GM23338 (cell line): ENCODE measurements around the gene ZNF106. TPM values are rescaled to one million over a fixed set of nuclear protein-coding genes. Genes with fewer than 3 reads are reported as not detected.

Source experiments
- ATAC-seq: fragments of 200-7000 bp; cut with Tn5 transposase; 3 replicates; pipeline ENCODE4 v1.9.1; 2020
- DNase-seq: peaks from one replicate; pipeline ENCODE4 v3.0.0-alpha.2; 2015; ENCODE audit warnings: low spot score
- H2AFZ ChIP-seq: fragments of 200-600 bp; sonication (generic); 2 replicates; pipeline ENCODE4 v1.8.0; 2016; ENCODE audit warnings: antibody characterized with exemption, mild to moderate bottlenecking, moderate library complexity
- H3F3A ChIP-seq: fragments of 200-600 bp; sonication (generic); replicated peaks from 2 replicates; pipeline ENCODE4 v1.8.0; 2017; ENCODE audit warnings: antibody characterized with exemption, mixed run types, low read depth
- H3K27ac ChIP-seq: fragments of 200-600 bp; sonication (generic); 2 replicates; pipeline ENCODE4 v1.6.1; 2016; ENCODE audit warnings: low read depth
- H3K27me3 ChIP-seq: fragments of 200-600 bp; sonication (generic); 2 replicates; pipeline ENCODE4 v1.8.0; 2016; ENCODE audit warnings: mild to moderate bottlenecking, mixed run types, moderate library complexity; ENCODE audit not compliant: insufficient read depth
- H3K36me3 ChIP-seq: fragments of 200-600 bp; sonication (generic); 2 replicates; pipeline ENCODE4 v1.8.0; 2016; ENCODE audit warnings: mild to moderate bottlenecking; ENCODE audit not compliant: insufficient read depth
- H3K4me1 ChIP-seq: fragments of 200-600 bp; sonication (generic); 2 replicates; pipeline ENCODE4 v1.8.0; 2016; ENCODE audit warnings: mild to moderate bottlenecking, moderate library complexity; ENCODE audit not compliant: insufficient read depth
- H3K4me2 ChIP-seq: fragments of 200-600 bp; sonication (generic); 2 replicates; pipeline ENCODE4 v1.7.1; 2017; ENCODE audit warnings: mixed run types
- H3K4me3 ChIP-seq: fragments of 200-600 bp; sonication (generic); 2 replicates; pipeline ENCODE4 v1.6.1; 2016; ENCODE audit warnings: mixed run types
- H3K79me2 ChIP-seq: fragments of 200-600 bp; sonication (generic); replicated peaks from 2 replicates; pipeline ENCODE4 v1.8.0; 2017; ENCODE audit warnings: mild to moderate bottlenecking; ENCODE audit not compliant: insufficient read depth
- H3K9me2 ChIP-seq: fragments of 200-600 bp; sonication (generic); 2 replicates; pipeline ENCODE4 v1.8.0; 2017; ENCODE audit not compliant: insufficient read depth
- H4K20me1 ChIP-seq: fragments of 200-600 bp; sonication (generic); replicated peaks from 2 replicates; pipeline ENCODE4 v1.8.0; 2017; ENCODE audit warnings: mild to moderate bottlenecking; ENCODE audit not compliant: insufficient read depth
- H3K27ac Mint-ChIP-seq: 2 replicates; pipeline ENCODE4 v1.8.0; 2020; ENCODE audit warnings: inconsistent platforms, mild to moderate bottlenecking, moderate library complexity, mixed read lengths
- H3K27me3 Mint-ChIP-seq: 3 replicates; pipeline ENCODE4 v1.8.0; 2022; ENCODE audit warnings: low read depth, mild to moderate bottlenecking, moderate library complexity, mixed read lengths, inconsistent platforms; ENCODE audit not compliant: insufficient read depth, poor library complexity
- H3K36me3 Mint-ChIP-seq: 3 replicates; pipeline ENCODE4 v1.8.0; 2021; ENCODE audit warnings: low read depth, mild to moderate bottlenecking, inconsistent platforms, moderate library complexity, mixed read lengths
- H3K4me1 Mint-ChIP-seq: 3 replicates; pipeline ENCODE4 v1.8.0; 2020; ENCODE audit warnings: mild to moderate bottlenecking, inconsistent platforms, mixed read lengths
- H3K4me3 Mint-ChIP-seq: 3 replicates; pipeline ENCODE4 v1.8.0; 2021; ENCODE audit warnings: moderate library complexity, mild to moderate bottlenecking, inconsistent platforms, mixed read lengths
- H3K9me3 Mint-ChIP-seq: 3 replicates; pipeline ENCODE4 v1.8.0; 2020; ENCODE audit warnings: moderate library complexity, mild to moderate bottlenecking, inconsistent platforms, mixed read lengths
- CREB1 ChIP-seq: fragments of 250-450 bp; sonication (Bioruptor Pico); IDR thresholded peaks from 2 replicates; pipeline ENCODE4 v1.5.0; 2020; ENCODE audit warnings: low read depth, mild to moderate bottlenecking, moderate library complexity
- CTCF ChIP-seq, 2 experiments: fragments of 200-600 bp in 1 of 2; sonication (generic) in 1 of 2; conservative IDR thresholded peaks; 2 replicates each; pipeline versions ENCODE4 v1.5.1 to v1.6.1; 2016 to 2017; ENCODE audit warnings: antibody characterized with exemption in 2 of 2, low read depth in 2 of 2, mild to moderate bottlenecking in 2 of 2, moderate library complexity in 1 of 2
- ETS1 ChIP-seq: IDR thresholded peaks from 2 replicates; pipeline ENCODE4 v1.6.1; 2016; ENCODE audit warnings: antibody characterized with exemption
- EZH2 ChIP-seq: fragments of 200-600 bp; sonication (generic); IDR thresholded peaks from one replicate; pipeline ENCODE4 v1.8.0; 2017; ENCODE audit warnings: antibody characterized with exemption, mild to moderate bottlenecking, low read depth; ENCODE audit not compliant: unreplicated experiment
- EZH2phosphoT487 ChIP-seq: fragments of 200-600 bp; sonication (generic); IDR thresholded peaks from one replicate; pipeline ENCODE4 v1.8.1; 2018; ENCODE audit warnings: antibody characterized with exemption; ENCODE audit not compliant: unreplicated experiment
- JUNB ChIP-seq: IDR thresholded peaks from one replicate; pipeline ENCODE4 v1.6.1; 2016; ENCODE audit warnings: antibody characterized with exemption; ENCODE audit not compliant: unreplicated experiment
- NANOG ChIP-seq: IDR thresholded peaks from 2 replicates; pipeline ENCODE4 v1.6.1; 2016; ENCODE audit warnings: antibody characterized with exemption, borderline replicate concordance
- POLR2AphosphoS5 ChIP-seq: IDR thresholded peaks from 2 replicates; pipeline ENCODE4 v1.6.1; 2016; ENCODE audit warnings: antibody characterized with exemption, low read depth
- STAT1 ChIP-seq: IDR thresholded peaks from one replicate; pipeline ENCODE4 v1.6.1; 2016; ENCODE audit warnings: antibody characterized with exemption; ENCODE audit not compliant: unreplicated experiment
- ZNF114 ChIP-seq: fragments of 250-450 bp; sonication (Bioruptor Pico); IDR thresholded peaks from 2 replicates; pipeline ENCODE4 v1.5.0; 2020; ENCODE audit warnings: mild to moderate bottlenecking, moderate library complexity
- ZNF331 ChIP-seq: fragments of 250-450 bp; sonication (Bioruptor Pico); IDR thresholded peaks from 2 replicates; pipeline ENCODE4 v1.5.0; 2020; ENCODE audit warnings: low read depth, mild to moderate bottlenecking, moderate library complexity
- polyA plus RNA-seq: library from polyadenylated mRNA; unstranded; fragments of >200 nt; fragmentation: Nextera tagmentation; extraction: Ambion mirVana; gene quantifications from 2 replicates; pipeline ENCODE4 v1.2.1, GENCODE V29; 2016
- total RNA-seq: library from RNA; depleted of rRNA; stranded (reverse); fragments of >200 nt; shearing (Covaris generic); gene quantifications from 2 replicates; pipeline ENCODE4 v1.2.3, GENCODE V29; 2014
- TF ChIP-seq, protein P1 (sequence below): fragments of 250-450 bp; sonication (Bioruptor Pico); IDR thresholded peaks from 2 replicates; pipeline ENCODE4 v1.5.0; 2020; ENCODE audit warnings: mild to moderate bottlenecking, moderate library complexity
- TF ChIP-seq, protein P2 (sequence below): IDR thresholded peaks from one replicate; pipeline ENCODE4 v1.6.1; 2018; ENCODE audit warnings: antibody characterized with exemption; ENCODE audit not compliant: unreplicated experiment

ZNF106 gene
- total and polyA plus RNA-seq, 2 experiments from 2014 or later: 48.0 to 53.7 TPM

GRCh38 chr15:42367041-42367440, 123.9 kb downstream of the ZNF106 start:
- H3K4me1 Mint-ChIP-seq: peaks cover 14% of the 10 kb centered on the region
- ATAC-seq: no peak

More at GRCh38 chr15:42367041-42367440, 123.9 kb downstream of the ZNF106 start:
- H3K4me2 ChIP-seq: no peak overlapping the region
- no peaks in the 10 kb centered on the region for H3F3A ChIP-seq
- no peaks in the 10 kb centered on the region for H3K79me2 ChIP-seq
- Mint-ChIP-seq H3K4me3 (no peak overlapping the region), H3K9me3 (peaks cover 20% of the 10 kb centered on the region), H3K27ac (no peak overlapping the region), H3K27me3 (peaks cover 6% of the 10 kb centered on the region), H3K36me3 (peaks cover 11% of the 10 kb centered on the region)
- no peaks in the 10 kb centered on the region; the same call in 1 of the 2 replicates for H3K36me3 ChIP-seq
- H4K20me1 ChIP-seq: no peaks in the 10 kb centered on the region
- H3K27ac ChIP-seq: no peak overlapping the region
- peaks cover 31% of the 10 kb centered on the region for H3K9me2 ChIP-seq
- peaks cover 19% of the 10 kb centered on the region for H3K4me1 ChIP-seq
- no peaks in the 10 kb centered on the region for H3K27me3 ChIP-seq
- H3K4me3 ChIP-seq: no peak overlapping the region
- DNase-seq: no peak
- no peak overlapping the region for H2AFZ ChIP-seq
- TF ChIP-seq ZNF331 (no peak), EZH2 (no peak), ETS1 (no peak), STAT1 (no peak), NANOG (no peak), POLR2AphosphoS5 (no peak), JUNB (no peak), ZNF114 (CRISPR knock-in tag) (no peak), CREB1 (CRISPR knock-in tag) (no peak), CTCF (conservative IDR thresholded peaks at IDR 0.05; ENCODE audit: low read depth in 2 of 2) (no peak), EZH2phosphoT487 (no peak)
- TF ChIP-seq, protein P1, sequence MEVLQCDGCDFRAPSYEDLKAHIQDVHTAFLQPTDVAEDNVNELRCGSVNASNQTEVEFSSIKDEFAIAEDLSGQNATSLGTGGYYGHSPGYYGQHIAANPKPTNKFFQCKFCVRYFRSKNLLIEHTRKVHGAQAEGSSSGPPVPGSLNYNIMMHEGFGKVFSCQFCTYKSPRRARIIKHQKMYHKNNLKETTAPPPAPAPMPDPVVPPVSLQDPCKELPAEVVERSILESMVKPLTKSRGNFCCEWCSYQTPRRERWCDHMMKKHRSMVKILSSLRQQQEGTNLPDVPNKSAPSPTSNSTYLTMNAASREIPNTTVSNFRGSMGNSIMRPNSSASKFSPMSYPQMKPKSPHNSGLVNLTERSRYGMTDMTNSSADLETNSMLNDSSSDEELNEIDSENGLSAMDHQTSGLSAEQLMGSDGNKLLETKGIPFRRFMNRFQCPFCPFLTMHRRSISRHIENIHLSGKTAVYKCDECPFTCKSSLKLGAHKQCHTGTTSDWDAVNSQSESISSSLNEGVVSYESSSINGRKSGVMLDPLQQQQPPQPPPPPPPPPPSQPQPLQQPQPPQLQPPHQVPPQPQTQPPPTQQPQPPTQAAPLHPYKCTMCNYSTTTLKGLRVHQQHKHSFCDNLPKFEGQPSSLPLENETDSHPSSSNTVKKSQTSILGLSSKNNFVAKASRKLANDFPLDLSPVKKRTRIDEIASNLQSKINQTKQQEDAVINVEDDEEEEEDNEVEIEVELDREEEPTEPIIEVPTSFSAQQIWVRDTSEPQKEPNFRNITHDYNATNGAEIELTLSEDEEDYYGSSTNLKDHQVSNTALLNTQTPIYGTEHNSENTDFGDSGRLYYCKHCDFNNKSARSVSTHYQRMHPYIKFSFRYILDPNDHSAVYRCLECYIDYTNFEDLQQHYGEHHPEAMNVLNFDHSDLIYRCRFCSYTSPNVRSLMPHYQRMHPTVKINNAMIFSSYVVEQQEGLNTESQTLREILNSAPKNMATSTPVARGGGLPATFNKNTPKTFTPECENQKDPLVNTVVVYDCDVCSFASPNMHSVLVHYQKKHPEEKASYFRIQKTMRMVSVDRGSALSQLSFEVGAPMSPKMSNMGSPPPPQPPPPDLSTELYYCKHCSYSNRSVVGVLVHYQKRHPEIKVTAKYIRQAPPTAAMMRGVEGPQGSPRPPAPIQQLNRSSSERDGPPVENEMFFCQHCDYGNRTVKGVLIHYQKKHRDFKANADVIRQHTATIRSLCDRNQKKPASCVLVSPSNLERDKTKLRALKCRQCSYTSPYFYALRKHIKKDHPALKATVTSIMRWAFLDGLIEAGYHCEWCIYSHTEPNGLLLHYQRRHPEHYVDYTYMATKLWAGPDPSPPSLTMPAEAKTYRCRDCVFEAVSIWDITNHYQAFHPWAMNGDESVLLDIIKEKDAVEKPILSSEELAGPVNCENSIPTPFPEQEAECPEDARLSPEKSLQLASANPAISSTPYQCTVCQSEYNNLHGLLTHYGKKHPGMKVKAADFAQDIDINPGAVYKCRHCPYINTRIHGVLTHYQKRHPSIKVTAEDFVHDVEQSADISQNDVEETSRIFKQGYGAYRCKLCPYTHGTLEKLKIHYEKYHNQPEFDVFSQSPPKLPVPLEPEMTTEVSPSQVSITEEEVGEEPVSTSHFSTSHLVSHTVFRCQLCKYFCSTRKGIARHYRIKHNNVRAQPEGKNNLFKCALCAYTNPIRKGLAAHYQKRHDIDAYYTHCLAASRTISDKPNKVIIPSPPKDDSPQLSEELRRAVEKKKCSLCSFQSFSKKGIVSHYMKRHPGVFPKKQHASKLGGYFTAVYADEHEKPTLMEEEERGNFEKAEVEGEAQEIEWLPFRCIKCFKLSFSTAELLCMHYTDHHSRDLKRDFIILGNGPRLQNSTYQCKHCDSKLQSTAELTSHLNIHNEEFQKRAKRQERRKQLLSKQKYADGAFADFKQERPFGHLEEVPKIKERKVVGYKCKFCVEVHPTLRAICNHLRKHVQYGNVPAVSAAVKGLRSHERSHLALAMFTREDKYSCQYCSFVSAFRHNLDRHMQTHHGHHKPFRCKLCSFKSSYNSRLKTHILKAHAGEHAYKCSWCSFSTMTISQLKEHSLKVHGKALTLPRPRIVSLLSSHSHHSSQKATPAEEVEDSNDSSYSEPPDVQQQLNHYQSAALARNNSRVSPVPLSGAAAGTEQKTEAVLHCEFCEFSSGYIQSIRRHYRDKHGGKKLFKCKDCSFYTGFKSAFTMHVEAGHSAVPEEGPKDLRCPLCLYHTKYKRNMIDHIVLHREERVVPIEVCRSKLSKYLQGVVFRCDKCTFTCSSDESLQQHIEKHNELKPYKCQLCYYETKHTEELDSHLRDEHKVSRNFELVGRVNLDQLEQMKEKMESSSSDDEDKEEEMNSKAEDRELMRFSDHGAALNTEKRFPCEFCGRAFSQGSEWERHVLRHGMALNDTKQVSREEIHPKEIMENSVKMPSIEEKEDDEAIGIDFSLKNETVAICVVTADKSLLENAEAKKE: no peak
- TF ChIP-seq, protein P2, sequence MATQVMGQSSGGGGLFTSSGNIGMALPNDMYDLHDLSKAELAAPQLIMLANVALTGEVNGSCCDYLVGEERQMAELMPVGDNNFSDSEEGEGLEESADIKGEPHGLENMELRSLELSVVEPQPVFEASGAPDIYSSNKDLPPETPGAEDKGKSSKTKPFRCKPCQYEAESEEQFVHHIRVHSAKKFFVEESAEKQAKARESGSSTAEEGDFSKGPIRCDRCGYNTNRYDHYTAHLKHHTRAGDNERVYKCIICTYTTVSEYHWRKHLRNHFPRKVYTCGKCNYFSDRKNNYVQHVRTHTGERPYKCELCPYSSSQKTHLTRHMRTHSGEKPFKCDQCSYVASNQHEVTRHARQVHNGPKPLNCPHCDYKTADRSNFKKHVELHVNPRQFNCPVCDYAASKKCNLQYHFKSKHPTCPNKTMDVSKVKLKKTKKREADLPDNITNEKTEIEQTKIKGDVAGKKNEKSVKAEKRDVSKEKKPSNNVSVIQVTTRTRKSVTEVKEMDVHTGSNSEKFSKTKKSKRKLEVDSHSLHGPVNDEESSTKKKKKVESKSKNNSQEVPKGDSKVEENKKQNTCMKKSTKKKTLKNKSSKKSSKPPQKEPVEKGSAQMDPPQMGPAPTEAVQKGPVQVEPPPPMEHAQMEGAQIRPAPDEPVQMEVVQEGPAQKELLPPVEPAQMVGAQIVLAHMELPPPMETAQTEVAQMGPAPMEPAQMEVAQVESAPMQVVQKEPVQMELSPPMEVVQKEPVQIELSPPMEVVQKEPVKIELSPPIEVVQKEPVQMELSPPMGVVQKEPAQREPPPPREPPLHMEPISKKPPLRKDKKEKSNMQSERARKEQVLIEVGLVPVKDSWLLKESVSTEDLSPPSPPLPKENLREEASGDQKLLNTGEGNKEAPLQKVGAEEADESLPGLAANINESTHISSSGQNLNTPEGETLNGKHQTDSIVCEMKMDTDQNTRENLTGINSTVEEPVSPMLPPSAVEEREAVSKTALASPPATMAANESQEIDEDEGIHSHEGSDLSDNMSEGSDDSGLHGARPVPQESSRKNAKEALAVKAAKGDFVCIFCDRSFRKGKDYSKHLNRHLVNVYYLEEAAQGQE: no peak
